RWPE1 (cell line): Measurements from ENCODE around the gene ALAS2.

Experiments
- CTCF ChIA-PET: fragments of 350-600 bp; sonication (Branson Sonifier 250); formaldehyde crosslinking; extraction: SDS; loops from one replicate; lab custom pipeline; 2021; lab: Yijun Ruan, JAX
- POLR2A ChIA-PET: fragments of 400-600 bp; formaldehyde crosslinking; extraction: SDS; loops from one replicate; lab custom pipeline; 2020; ENCODE audit warnings: antibody characterized with exemption; ENCODE audit not compliant: low non-redundant PET; lab: Yijun Ruan, JAX
- DNase-seq: peaks from one replicate; pipeline ENCODE4 v3.0.0; 2012; ENCODE audit warnings: low spot score
- H3K27ac ChIP-seq: fragments of 450-650 bp; 2 replicates; pipeline ENCODE4 v1.5.1; 2017
- TF ChIP-seq, protein P1 (sequence below): fragments of 450-650 bp; conservative IDR thresholded peaks from 2 replicates; pipeline ENCODE4 v1.5.1; 2017; ENCODE audit warnings: low read depth, mild to moderate bottlenecking

ALAS2 gene

DNA sequence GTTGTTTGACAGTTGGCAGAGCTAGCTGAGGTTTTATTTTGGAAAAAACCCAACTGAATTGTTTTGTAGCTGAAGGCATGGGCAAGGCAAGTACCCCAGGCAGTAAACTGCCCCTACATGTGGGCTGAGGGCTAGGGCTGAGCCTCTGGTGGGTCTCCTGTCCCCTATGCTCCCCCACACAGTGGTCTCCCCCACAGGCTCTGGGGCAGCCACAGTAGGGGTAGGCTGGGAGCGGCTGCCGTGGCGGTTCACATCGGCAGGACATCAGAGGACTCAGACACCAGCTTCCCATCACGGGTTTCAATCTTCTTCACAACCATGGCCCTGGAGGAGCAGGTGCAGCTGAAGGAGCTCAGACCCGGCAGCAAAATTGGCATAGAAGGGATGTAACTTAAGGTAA, 10.7 kb upstream of the ALAS2 start:
- H3K27ac ChIP-seq = no peak overlapping the region
- TF ChIP-seq, protein P1, sequence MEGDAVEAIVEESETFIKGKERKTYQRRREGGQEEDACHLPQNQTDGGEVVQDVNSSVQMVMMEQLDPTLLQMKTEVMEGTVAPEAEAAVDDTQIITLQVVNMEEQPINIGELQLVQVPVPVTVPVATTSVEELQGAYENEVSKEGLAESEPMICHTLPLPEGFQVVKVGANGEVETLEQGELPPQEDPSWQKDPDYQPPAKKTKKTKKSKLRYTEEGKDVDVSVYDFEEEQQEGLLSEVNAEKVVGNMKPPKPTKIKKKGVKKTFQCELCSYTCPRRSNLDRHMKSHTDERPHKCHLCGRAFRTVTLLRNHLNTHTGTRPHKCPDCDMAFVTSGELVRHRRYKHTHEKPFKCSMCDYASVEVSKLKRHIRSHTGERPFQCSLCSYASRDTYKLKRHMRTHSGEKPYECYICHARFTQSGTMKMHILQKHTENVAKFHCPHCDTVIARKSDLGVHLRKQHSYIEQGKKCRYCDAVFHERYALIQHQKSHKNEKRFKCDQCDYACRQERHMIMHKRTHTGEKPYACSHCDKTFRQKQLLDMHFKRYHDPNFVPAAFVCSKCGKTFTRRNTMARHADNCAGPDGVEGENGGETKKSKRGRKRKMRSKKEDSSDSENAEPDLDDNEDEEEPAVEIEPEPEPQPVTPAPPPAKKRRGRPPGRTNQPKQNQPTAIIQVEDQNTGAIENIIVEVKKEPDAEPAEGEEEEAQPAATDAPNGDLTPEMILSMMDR = no peak
- no peak for DNase-seq
- CTCF ChIA-PET = no interaction called here
- POLR2A ChIA-PET = no interaction called here

DNA sequence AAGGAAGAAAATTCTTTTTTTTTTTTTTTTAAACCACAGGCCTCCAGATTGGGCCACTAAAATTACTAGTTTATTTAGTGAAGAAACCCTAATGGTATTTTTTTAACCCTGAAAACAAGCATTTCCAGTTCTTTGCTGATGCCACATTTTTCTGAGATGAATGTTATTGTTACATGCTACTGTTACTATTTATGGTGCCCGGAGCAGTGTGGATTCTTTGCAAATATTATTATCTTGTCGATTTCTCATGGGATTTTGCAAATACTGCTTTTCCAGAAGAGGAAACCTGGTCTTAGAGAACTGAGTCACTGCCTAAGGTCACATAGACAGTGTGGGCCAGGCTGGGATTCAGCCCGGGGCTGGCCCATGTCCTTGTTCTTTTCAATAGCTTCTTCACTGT, 8.7 kb upstream of the ALAS2 start:
- peak; percentile 10 for DNase-seq
- POLR2A ChIA-PET = no interaction called here

DNA sequence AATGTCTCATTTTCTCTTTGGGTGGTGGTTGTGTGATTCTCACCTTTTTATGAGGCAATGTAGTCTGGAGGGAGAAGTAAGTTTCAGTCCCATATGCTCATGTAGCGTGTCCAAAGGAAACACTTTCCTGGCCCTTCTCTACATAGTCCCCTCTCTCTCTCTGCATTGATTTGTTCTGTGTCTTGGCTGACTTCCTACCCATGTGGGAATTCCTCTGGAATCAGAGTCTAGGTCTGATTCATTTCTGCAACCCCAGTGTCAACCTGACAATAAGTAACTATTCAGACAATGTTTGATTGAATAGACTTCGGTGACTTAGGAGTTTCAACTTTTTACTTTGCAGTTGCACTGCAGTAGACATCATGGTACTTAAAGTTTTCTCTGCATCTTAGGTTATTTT, 2.7 kb upstream of the ALAS2 start:
- no peak for DNase-seq
- TF ChIP-seq, protein P1 = no peak
- ChIA-PET CTCF (no interaction called here), POLR2A (no interaction called here)
- no peak overlapping the region for H3K27ac ChIP-seq

More for the DNA sequence above, 8.7 kb upstream of the ALAS2 start:
- TF ChIP-seq, protein P1 = no peak
- CTCF ChIA-PET = no interaction called here
- no peak overlapping the region for H3K27ac ChIP-seq

DNA sequence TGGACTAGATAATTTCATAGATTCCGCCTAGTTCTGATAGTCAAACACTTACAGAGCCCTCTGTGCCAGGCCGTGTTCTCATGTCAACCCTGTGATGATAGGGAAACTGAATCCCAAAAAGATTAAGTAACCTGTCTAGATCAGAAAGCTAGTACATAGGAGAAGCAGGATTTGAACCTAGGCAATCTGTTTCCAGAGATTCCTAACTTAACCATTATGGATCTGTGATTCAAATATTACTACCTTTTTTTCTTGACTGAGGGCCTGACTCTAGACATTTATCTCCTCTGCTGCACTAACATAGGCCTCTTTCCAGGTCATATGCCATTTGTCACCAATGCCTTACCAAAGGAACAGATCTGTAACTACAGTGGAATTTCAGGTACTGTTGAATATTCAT, 1.5 kb downstream of the ALAS2 start:
- ChIA-PET POLR2A (no interaction called here), CTCF (no interaction called here)
- H3K27ac ChIP-seq = no peak overlapping the region
- no peak for DNase-seq
- TF ChIP-seq, protein P1 = no peak

DNA sequence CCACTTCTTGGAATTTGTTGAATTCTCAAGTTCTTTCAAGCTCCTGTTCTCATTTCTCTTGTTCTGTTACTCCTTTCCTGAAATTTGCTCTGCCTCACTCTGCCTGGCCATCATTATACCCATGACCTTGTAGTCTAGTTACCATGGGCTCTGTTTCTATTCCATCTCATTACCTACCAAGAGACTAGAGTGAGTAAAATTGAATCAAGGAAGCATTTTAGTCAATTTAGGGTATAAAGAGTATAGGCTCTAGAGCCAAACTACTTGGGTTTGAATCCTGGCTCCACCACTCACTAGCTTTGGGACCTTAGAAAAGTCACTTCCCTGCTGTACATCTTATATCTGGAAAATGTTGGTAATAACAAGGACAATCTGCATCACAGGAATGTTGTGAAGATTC, 2.2 kb downstream of the ALAS2 start:
- H3K27ac ChIP-seq = no peak overlapping the region
- ChIA-PET CTCF (no interaction called here), POLR2A (no interaction called here)
- TF ChIP-seq, protein P1 = no peak
- no peak for DNase-seq

DNA sequence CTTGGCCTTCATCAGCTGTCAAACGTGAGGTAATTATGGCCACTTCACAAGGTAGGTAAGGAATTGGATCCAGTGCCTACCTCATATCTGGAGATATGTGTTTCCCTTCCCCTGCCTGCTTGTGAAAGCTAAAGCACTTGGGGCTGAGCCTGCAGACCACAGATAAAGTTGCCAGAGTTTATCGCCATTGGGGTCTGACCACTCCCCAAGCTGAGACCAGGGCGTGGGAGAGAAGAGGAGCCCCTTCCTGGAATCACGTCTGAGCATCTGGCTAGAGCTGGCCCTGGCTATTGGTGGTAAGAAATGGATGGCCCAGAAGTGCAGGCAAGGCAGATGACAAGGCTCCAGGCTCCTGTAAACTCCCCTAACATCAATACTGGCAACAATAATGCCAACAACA, 2.7 kb downstream of the ALAS2 start:
- CTCF ChIA-PET = no interaction called here
- H3K27ac ChIP-seq = no peak overlapping the region
- POLR2A ChIA-PET = no interaction called here
- TF ChIP-seq, protein P1 = no peak
- no peak for DNase-seq

DNA sequence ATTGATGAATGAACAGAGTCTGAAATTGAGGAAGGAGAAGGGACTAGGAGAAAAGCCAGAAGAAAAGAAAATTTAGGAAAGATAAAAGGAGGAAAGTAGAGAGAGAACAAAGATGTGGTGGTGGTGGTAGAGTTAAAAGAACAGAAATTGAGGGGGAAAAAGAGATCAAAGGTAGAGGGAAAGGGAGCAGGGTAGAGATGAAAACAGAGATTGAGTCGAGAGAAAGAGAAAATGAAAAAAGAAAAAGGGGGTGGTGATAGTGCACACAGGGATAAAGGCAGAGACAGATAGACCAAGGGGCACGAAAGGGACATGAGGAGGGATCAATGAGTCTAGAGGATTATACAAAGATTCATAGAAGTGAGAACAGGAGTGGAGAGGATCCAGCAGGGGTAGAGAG, 3.9 kb downstream of the ALAS2 start:
- POLR2A ChIA-PET = no interaction called here
- TF ChIP-seq, protein P1 = no peak
- no peak overlapping the region for H3K27ac ChIP-seq
- CTCF ChIA-PET = no interaction called here
- DNase-seq = no peak
